ENCODE measurements around the gene CTRL. TPM values are rescaled to one million over a fixed set of nuclear protein-coding genes. Genes with fewer than 3 reads are reported as not detected.
A peak's percentile ranks its signal among the peaks of the same experiment; 100 is the strongest.

CTRL gene
- total and polyA plus RNA-seq, 12 donors, result 0.39 to 2.0 (median 0.84) TPM

GRCh38 chr16:67942510-67943255, 11.0 kb upstream of the CTRL start:
- ATAC-seq (peak in 5 of 8 donors; percentile 0 to 20 (median 7)), DNase-seq (no peak)
- Histone ChIP-seq H3K4me1 (peaks cover 13 to 81% (median 45%) of the 10 kb centered on the region in 9 donors), H3K36me3 (peaks cover 0 to 89% (median 62%) of the 10 kb centered on the region in 9 donors), H3K27me3 (no peaks in the 10 kb centered on the region), H3K9me3 (no peaks in the 10 kb centered on the region), H3K27ac (peak overlapping the region in 6 of 10 donors; percentile 21 to 83 (median 75)), H3K4me3 (no peak overlapping the region)
- WGBS, 2 donors, result 73 to 79% methylated on average over 27 of the region's 27 CpGs
- intact Hi-C loops (cut with DNase I), result loop anchor here in 1 of 10 donors (10.0 kb wide), 1 partner anchor 398 kb away; no protein-coding TSS in a partner anchor
- no peak for TF ChIP-seq CTCF (IDR thresholded peaks at IDR 0.05)

- ATAC-seq (peak in 6 of 8 donors; percentile 3 to 33 (median 20)), DNase-seq (no peak)
- intact Hi-C loops (cut with DNase I), result loop anchor here in 1 of 10 donors (10.0 kb wide), 1 partner anchor 397 kb away; no protein-coding TSS in a partner anchor
- Histone ChIP-seq H3K4me1 (peaks cover 16 to 81% (median 50%) of the 10 kb centered on the region in 9 donors), H3K9me3 (no peaks in the 10 kb centered on the region), H3K27ac (peak overlapping the region in 5 of 10 donors; percentile 21 to 83 (median 74)), H3K36me3 (peaks cover 0 to 84% (median 56%) of the 10 kb centered on the region in 9 donors), H3K27me3 (no peaks in the 10 kb centered on the region), H3K4me3 (no peak overlapping the region)
- TF ChIP-seq CTCF (IDR thresholded peaks at IDR 0.05), result peak; percentile 25 to 67 (median 59)
- 70 to 79% methylated on average over 6 of the region's 6 CpGs for WGBS, 2 donors
Measured at GRCh38 chr16:67942200-67942509, 10.5 kb upstream of the CTRL start.

- H3K9me3 ChIP-seq, result no peaks in the 10 kb centered on the region
- H3K4me1 ChIP-seq, result peaks cover 17 to 82% (median 52%) of the 10 kb centered on the region in 9 donors
- intact Hi-C loops (cut with DNase I), result loop anchor here in 1 of 10 donors (10.0 kb wide), 1 partner anchor 397 kb away; no protein-coding TSS in a partner anchor
- no peak overlapping the region for H3K4me3 ChIP-seq
- no peak for DNase-seq
- 78 to 79% methylated on average over 9 of the region's 9 CpGs for WGBS, 2 donors
- H3K36me3 ChIP-seq, result peaks cover 0 to 78% (median 51%) of the 10 kb centered on the region in 9 donors
- no peak for ATAC-seq
- no peak for TF ChIP-seq CTCF (IDR thresholded peaks at IDR 0.05)
- H3K27ac ChIP-seq, result peak overlapping the region in 5 of 10 donors; percentile 21 to 83 (median 48)
- no peaks in the 10 kb centered on the region for H3K27me3 ChIP-seq
Measured at GRCh38 chr16:67941469-67942199, 10.0 kb upstream of the CTRL start.

GRCh38 chr16:67940446-67941089, 8.9 kb upstream of the CTRL start:
- no peak for ATAC-seq
- Histone ChIP-seq H3K27me3 (no peaks in the 10 kb centered on the region), H3K4me1 (peaks cover 17 to 73% (median 47%) of the 10 kb centered on the region in 9 donors), H3K27ac (peak overlapping the region in 1 of 10 donors; percentile 15), H3K36me3 (peaks cover 0 to 68% (median 40%) of the 10 kb centered on the region in 9 donors), H3K9me3 (no peaks in the 10 kb centered on the region), H3K4me3 (no peak overlapping the region)
- 95 to 97% methylated on average over 5 of the region's 5 CpGs for WGBS, 2 donors
- intact Hi-C loops (cut with DNase I), result loop anchor here in 1 of 10 donors (10.0 kb wide), 1 partner anchor 396 kb away; no protein-coding TSS in a partner anchor
- no peak for TF ChIP-seq CTCF (IDR thresholded peaks at IDR 0.05)
- DNase-seq, result no peak

All from heart right ventricle (tissue), 16 donors.